Measurements from ENCODE around the gene DDAH1. TPM values are rescaled to one million over a fixed set of nuclear protein-coding genes. Genes with fewer than 3 reads are reported as not detected.

The DDAH1 gene
- total and polyA plus RNA-seq, 2 donors (not counting 3 experiments of a cell fraction or from before 2014, with no cell fraction given): 44.0 to 75.2 TPM

DNA sequence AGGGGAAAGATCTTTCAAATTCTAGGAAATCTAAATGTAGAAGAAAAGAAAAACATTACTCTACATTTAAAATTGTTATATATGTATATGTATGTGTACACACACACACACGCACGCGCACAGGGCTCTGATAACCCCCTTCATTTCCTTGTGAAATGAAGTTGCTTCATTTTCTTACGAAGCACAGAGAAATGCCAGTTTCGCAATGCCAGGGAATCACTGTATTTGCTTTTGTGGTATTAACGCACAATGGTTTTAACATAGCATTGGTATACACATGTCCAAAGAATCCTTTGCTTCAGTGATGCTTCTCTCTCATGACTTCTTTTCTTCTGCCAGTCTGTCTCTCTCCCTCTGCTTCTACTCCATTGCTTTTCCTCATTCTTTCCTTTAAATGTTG, 8.4 kb upstream of the DDAH1 start:
- POLR2A ChIA-PET: no interaction called here
- TF ChIP-seq POLR2AphosphoS5 (IDR thresholded peaks at IDR 0.05; ENCODE audit: insufficient read depth, low read depth, low read length) (no peak), GATA2 (IDR thresholded peaks at IDR 0.05; ENCODE audit: insufficient read depth, insufficient read length, low read depth, low read length) (no peak), JUN (IDR thresholded peaks at IDR 0.05; ENCODE audit: borderline replicate concordance, insufficient read depth, insufficient read length, low read depth) (no peak), POLR2A (IDR thresholded peaks at IDR 0.05; ENCODE audit: low read depth, low read length) (no peak), EZH2 (IDR thresholded peaks at IDR 0.05; ENCODE audit: borderline replicate concordance, low read depth, low read length, severe bottlenecking) (no peak), CTCF (IDR thresholded peaks at IDR 0.05; ENCODE audit: extremely low read depth in 1 of 2, insufficient read depth in 1 of 2, low read depth in 1 of 2, low read length in 2 of 2) (no peak)
- TF ChIP-seq, protein P1, sequence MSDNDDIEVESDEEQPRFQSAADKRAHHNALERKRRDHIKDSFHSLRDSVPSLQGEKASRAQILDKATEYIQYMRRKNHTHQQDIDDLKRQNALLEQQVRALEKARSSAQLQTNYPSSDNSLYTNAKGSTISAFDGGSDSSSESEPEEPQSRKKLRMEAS (IDR thresholded peaks at IDR 0.05; ENCODE audit: insufficient read depth, insufficient read length): no peak
- BruUV-seq (replicated peaks): no TSS peak
- FAIRE-seq (no peak), DNase-seq (ENCODE audit: low read depth, low spot score) (no peak)
- Histone ChIP-seq H3K27ac (ENCODE audit: insufficient read depth, low read depth, low read length) (no peak overlapping the region), H3K9ac (replicated peaks; ENCODE audit: extremely low read depth, insufficient read depth, low read length) (no peak overlapping the region), H3K79me2 (ENCODE audit: control insufficient read depth, insufficient read depth, low read length) (no peaks in the 10 kb centered on the region), H3K4me2 (ENCODE audit: insufficient read depth, low read length) (no peak overlapping the region), H3K4me3 (replicated peaks in 1 of 3; ENCODE audit: insufficient read depth in 1 of 3, low read depth in 1 of 3, low read length in 3 of 3) (no peak overlapping the region), H4K20me1 (replicated peaks; ENCODE audit: control insufficient read depth, extremely low read depth, insufficient read depth, low read length) (no peaks in the 10 kb centered on the region), H3K27me3 (ENCODE audit: control insufficient read depth in 2 of 2, insufficient read depth in 2 of 2, low read length in 2 of 2) (no peaks in the 10 kb centered on the region), H3K9me1 (replicated peaks; ENCODE audit: control insufficient read depth, extremely low read depth, insufficient read depth, low read length) (no peaks in the 10 kb centered on the region), H3K36me3 (ENCODE audit: control insufficient read depth in 2 of 2, extremely low read depth in 1 of 2, insufficient read depth in 2 of 2, low read length in 2 of 2) (peaks cover 0 to 2% of the 10 kb centered on the region in 2 experiments), H2AFZ (ENCODE audit: low read depth, low read length) (no peak overlapping the region), H3K4me1 (ENCODE audit: control insufficient read depth, extremely low read depth, insufficient read depth, low read length) (no peaks in the 10 kb centered on the region), H3K9me3 (replicated peaks; ENCODE audit: control insufficient read depth, insufficient read depth, low read length) (no peaks in the 10 kb centered on the region)
- CTCF ChIA-PET: interaction anchor here (1.0 kb wide), 1 partner anchor 29 kb away, joined by 4 read pairs; no protein-coding TSS in a partner anchor
- dilution Hi-C loops (cut with MboI; ENCODE audit: extremely low pct_ligation_motif_present, low sequenced_read_pairs): no loop called here
- intact Hi-C loops (cut with micrococcal nuclease): no loop called here
